Psoas muscle (tissue), 8 donors: ENCODE measurements around the gene SEC16B. TPM values are rescaled to one million over a fixed set of nuclear protein-coding genes. Genes with fewer than 3 reads are reported as not detected.

Experiments used
- ATAC-seq, 4 donors: fragments of 200-7000 bp; cut with Tn5 transposase; one replicate each; pipeline ENCODE4 v1.9.1; 2020; ENCODE audit warnings: moderate library complexity in 3 of 4, mild to moderate bottlenecking in 2 of 4
- DNase-seq, 2 donors: peaks; one replicate each; pipeline ENCODE4 v3.0.0-alpha.2; 2020
- H3K27ac ChIP-seq: fragments of 200-600 bp; one replicate; pipeline ENCODE4 v1.8.0; 2022
- H3K27me3 ChIP-seq, 3 donors: fragments of 200-600 bp in 1 of 3; one replicate each; pipeline versions ENCODE4 v1.6.1 to v1.8.0; 2013 to 2022; ENCODE audit warnings: low read length in 2 of 3, mild to moderate bottlenecking in 2 of 3, moderate library complexity in 1 of 3; ENCODE audit not compliant: insufficient read depth in 3 of 3
- H3K36me3 ChIP-seq, 2 donors: fragments of 200-600 bp in 1 of 2; one replicate each; pipeline versions ENCODE4 v1.6.1 to v1.8.0; 2013 to 2022; ENCODE audit warnings: low read depth in 1 of 2, mild to moderate bottlenecking in 1 of 2, moderate library complexity in 1 of 2; ENCODE audit not compliant: insufficient read depth in 1 of 2
- H3K4me1 ChIP-seq: fragments of 200-600 bp; one replicate; pipeline ENCODE4 v1.8.0; 2022
- H3K4me3 ChIP-seq: fragments of 200-600 bp; one replicate; pipeline ENCODE4 v1.8.0; 2022; ENCODE audit warnings: mild to moderate bottlenecking
- H3K9me3 ChIP-seq: fragments of 200-600 bp; one replicate; pipeline ENCODE4 v1.8.0; 2022
- WGBS, 3 donors: extraction: QIAGEN DNeasy Blood & Tissue Kit; methylation state at CpG; one replicate each; pipeline versions ENCODE4 v1.1.6 to v1.1.7; 2013; 5-methylcytosine and 5-hydroxymethylcytosine counted together
- intact Hi-C, 2 donors: fragments of 100-400 bp; cut with DNase I; formaldehyde crosslinking; loops; one replicate each; pipeline versions ENCODE4 v1.11.0 to v1.14.2; 2022
- polyA plus RNA-seq, 3 donors: library from polyadenylated mRNA; stranded (reverse); fragments of 200-250 nt; gene quantifications; one replicate each; pipeline ENCODE4 v1.2.3, GENCODE V29; 2013
- total RNA-seq, 4 donors: library from RNA; stranded (reverse); fragmentation: NEBNext Ultra II Directional in 2 of 4; extraction: Animal tissue kit (Norgen Biotek cat#: 25700) in 2 of 4; gene quantifications; one replicate each; pipeline versions ENCODE4 v1.2.1 to v1.2.4, GENCODE V29; 2021 to 2023
- TF ChIP-seq, protein P1 (sequence below): fragments of 200-600 bp; IDR thresholded peaks from one replicate; pipeline ENCODE4 v1.8.0; 2022; ENCODE audit warnings: antibody characterized with exemption
- donor health status: healthy with polysubstance abuse.
- donor health status: DM: no; HTN: no; CAD: no; lungs with moderate emphysema.
- donor health status: Bipolar disorder and iron deficiency.
- donor health status: healthy.
- donor health status: DM: yes; HTN: yes; CAD: no.
- donor health status: DM: no; HTN: no; CAD: no.
- donor health status: DM: no; HTN: no; CAD: no.
- donor health status: DM: yes; HTN: yes; CAD: no.

SEC16B gene
- total and polyA plus RNA-seq, 7 donors = 0.42 to 2.3 (median 0.81) TPM

DNA sequence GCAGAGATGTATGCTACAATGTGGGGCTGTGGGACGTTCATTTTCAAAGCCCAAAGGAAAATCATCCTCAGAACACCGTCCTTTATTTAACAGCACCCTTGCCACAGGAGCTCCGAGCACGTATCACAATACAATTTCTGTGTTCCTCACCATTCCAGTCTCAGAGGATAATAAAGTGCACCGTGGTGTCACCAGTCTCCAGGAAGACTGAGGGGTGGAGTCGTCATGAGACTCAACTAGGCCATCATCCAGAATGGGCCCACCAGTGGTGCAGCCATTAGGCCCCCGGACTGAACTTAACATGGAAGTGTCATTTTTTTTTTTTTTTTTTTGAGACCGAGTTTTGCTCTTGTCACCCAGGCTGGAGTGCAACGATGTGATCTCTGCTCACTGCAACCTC is 17.2 kb downstream of the SEC16B start:
- Histone ChIP-seq H3K4me1 (no peaks in the 10 kb centered on the region), H3K27me3 (no peaks in the 10 kb centered on the region), H3K27ac (no peak overlapping the region), H3K9me3 (no peaks in the 10 kb centered on the region), H3K36me3 (peaks cover 0 to 42% of the 10 kb centered on the region in 2 donors), H3K4me3 (no peak overlapping the region)
- intact Hi-C loops = loop anchor here in 1 of 2 donors (10.0 kb wide), 1 partner anchor 332 kb away; no protein-coding TSS in a partner anchor
- ATAC-seq (no peak), DNase-seq (no peak)
- WGBS, 3 donors = 92 to 94% (median 93%) methylated on average over 9 of the region's 9 CpGs
- TF ChIP-seq, protein P1, sequence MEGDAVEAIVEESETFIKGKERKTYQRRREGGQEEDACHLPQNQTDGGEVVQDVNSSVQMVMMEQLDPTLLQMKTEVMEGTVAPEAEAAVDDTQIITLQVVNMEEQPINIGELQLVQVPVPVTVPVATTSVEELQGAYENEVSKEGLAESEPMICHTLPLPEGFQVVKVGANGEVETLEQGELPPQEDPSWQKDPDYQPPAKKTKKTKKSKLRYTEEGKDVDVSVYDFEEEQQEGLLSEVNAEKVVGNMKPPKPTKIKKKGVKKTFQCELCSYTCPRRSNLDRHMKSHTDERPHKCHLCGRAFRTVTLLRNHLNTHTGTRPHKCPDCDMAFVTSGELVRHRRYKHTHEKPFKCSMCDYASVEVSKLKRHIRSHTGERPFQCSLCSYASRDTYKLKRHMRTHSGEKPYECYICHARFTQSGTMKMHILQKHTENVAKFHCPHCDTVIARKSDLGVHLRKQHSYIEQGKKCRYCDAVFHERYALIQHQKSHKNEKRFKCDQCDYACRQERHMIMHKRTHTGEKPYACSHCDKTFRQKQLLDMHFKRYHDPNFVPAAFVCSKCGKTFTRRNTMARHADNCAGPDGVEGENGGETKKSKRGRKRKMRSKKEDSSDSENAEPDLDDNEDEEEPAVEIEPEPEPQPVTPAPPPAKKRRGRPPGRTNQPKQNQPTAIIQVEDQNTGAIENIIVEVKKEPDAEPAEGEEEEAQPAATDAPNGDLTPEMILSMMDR = no peak

DNA sequence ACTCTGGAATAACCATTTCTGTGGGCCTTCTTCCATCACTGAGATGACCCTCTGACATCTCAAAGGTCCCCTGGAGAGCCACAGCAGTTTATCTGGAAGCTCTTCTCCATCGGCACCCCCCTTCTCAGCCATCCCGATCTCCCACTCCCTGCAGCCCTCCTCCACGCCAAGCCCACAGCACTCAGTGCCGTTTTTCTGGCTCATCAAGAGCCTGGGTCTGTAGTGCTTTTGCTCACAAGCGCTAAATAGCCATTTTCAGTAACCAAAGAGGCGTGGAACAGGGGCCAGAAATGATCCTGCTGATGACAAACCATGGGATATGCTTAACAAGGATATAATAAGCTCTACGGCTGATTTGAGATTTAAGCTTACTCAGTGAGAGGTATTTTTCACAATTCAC is 17.6 kb downstream of the SEC16B start:
- 85 to 88% (median 88%) methylated on average over 7 of the region's 7 CpGs for WGBS, 3 donors
- Histone ChIP-seq H3K27ac (no peak overlapping the region), H3K4me3 (no peak overlapping the region), H3K36me3 (peaks cover 0 to 38% of the 10 kb centered on the region in 2 donors), H3K9me3 (no peaks in the 10 kb centered on the region), H3K4me1 (no peaks in the 10 kb centered on the region), H3K27me3 (no peaks in the 10 kb centered on the region)
- intact Hi-C loops = loop anchor here in 1 of 2 donors (10.0 kb wide), 1 partner anchor 333 kb away; no protein-coding TSS in a partner anchor
- TF ChIP-seq, protein P1 = no peak
- no peak for DNase-seq
- ATAC-seq = no peak

DNA sequence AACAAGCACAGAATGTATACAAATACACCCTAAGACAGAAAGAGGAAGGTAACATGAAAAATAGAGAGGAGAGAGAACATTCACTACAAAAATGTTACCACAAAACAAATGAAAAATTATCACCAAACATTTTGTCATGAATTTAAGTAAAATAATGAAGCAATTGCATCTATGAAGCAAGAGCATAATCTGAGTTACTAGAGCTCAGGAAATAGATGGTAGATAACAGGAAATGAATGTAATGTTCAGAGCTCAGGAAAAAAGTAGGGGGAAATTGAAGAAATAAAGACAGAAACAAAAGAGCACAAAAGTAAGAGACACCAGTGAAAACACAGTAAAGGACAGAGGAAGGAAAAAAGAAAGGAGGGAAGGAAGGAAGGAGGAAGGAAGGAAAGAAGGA is 19.4 kb downstream of the SEC16B start:
- no peak for DNase-seq
- Histone ChIP-seq H3K4me1 (no peaks in the 10 kb centered on the region), H3K27ac (no peak overlapping the region), H3K9me3 (no peaks in the 10 kb centered on the region), H3K4me3 (no peak overlapping the region), H3K36me3 (peaks cover 0 to 36% of the 10 kb centered on the region in 2 donors), H3K27me3 (no peaks in the 10 kb centered on the region)
- intact Hi-C loops = loop anchor here in 1 of 2 donors (10.0 kb wide), 1 partner anchor 334 kb away; no protein-coding TSS in a partner anchor
- TF ChIP-seq, protein P1 = no peak
- ATAC-seq = no peak

DNA sequence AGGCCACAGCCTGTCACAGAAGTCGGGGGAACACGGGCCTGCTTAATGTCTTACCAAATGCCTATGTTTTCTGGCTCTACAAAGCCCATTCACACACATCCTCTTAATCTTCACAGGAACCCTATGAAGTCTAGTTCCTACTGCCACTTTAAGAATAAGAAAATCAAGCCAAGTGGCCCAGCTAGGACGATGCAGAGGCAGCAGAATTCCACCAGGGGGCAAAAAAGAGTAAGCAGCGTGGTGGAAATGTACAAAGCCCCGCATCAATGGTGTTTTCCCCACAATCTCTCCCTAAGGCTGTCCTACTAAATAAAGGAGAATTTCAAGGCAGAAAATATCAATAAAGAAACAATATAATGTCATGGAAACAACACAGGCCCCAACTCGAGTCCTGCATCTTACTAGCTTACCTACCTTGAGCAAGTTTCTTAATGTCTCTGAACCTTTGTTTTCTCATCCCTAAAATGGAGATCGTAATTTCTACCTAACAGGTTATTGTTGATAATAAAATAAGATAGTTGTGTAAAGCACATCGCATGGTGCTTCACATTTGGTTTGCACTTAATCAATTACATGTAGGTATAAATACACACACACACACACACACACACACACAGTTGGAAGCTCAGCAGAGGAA is 21.4 kb downstream of the SEC16B start:
- Histone ChIP-seq H3K4me1 (no peaks in the 10 kb centered on the region), H3K27ac (no peak overlapping the region), H3K36me3 (peaks cover 0 to 29% of the 10 kb centered on the region in 2 donors), H3K27me3 (no peaks in the 10 kb centered on the region), H3K9me3 (no peaks in the 10 kb centered on the region), H3K4me3 (no peak overlapping the region)
- peak; percentile 34 to 58 for DNase-seq
- intact Hi-C loops = loop anchor here (5.0 to 10.0 kb wide), 6 partner anchors 164 to 1051 kb away; no protein-coding TSS in a partner anchor
- WGBS, 3 donors = 23 to 25% (median 25%) methylated on average over 8 of the region's 8 CpGs
- TF ChIP-seq, protein P1 = peak; percentile 91
- peak; percentile 76 to 95 (median 82) for ATAC-seq
